Measurements from ENCODE around the gene GPC6. TPM values are rescaled to one million over a fixed set of nuclear protein-coding genes. Genes with fewer than 3 reads are reported as not detected.

GPC6 gene
- total RNA-seq, 2 donors from 2014 or later = 1.6 to 4.0 TPM

DNA sequence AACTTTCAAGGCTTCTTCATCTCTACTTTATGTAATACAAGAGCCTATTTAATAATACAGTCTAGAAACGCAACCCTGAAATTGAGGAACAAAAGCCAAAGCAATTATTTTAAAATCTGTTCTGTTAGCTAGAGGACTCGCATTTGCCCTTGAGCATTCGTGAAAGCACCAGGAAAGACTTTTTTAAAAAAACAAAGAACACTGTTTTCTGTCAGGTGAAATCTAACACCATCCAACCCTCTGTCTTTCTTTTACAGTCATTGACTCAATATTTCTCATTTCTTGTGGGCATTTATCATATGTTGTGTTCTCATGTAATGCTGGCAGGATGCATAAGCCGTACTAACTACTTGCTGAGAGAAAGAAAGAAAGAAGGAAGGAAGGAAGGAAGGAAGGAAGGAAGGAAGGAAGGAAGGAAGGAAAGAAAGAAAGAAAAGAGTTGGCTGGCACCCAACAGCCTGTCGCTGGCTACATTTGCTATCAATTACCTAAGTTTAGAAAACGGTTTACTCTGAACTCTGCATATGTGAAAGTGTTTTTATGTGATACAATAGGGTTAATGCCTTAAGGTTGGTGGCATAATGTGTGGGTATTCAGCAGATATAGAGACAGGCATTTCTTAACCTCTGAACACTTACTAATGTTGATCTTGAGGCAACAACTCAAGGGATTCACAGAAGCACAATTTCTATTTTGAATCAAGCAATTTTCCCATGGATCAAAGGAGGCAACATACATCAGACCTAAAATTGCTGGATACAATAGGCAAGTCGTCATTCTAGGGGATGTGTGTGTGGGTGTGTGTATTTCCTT is 807.4 kb downstream of the GPC6 start:
- DNase-seq (no peak), ATAC-seq (no peak)
- Histone ChIP-seq H3K4me3 (no peak overlapping the region), H3K4me1 (peaks cover 3% of the 10 kb centered on the region), H3K27ac (peak overlapping the region in 1 of 4 donors; percentile 1), H3K9me3 (no peaks in the 10 kb centered on the region), H3K36me3 (replicated peaks in 1 of 2; ENCODE audit: insufficient read depth in 1 of 2, low read depth in 2 of 2) (no peaks in the 10 kb centered on the region), H3K27me3 (no peaks in the 10 kb centered on the region)
- intact Hi-C loops (cut with DNase I) = no loop called here
- WGBS, 2 donors = 32 to 35% methylated on average over 7 of the region's 7 CpGs
- TF ChIP-seq POLR2A (IDR thresholded peaks at IDR 0.05) = no peak
- TF ChIP-seq, protein P1, sequence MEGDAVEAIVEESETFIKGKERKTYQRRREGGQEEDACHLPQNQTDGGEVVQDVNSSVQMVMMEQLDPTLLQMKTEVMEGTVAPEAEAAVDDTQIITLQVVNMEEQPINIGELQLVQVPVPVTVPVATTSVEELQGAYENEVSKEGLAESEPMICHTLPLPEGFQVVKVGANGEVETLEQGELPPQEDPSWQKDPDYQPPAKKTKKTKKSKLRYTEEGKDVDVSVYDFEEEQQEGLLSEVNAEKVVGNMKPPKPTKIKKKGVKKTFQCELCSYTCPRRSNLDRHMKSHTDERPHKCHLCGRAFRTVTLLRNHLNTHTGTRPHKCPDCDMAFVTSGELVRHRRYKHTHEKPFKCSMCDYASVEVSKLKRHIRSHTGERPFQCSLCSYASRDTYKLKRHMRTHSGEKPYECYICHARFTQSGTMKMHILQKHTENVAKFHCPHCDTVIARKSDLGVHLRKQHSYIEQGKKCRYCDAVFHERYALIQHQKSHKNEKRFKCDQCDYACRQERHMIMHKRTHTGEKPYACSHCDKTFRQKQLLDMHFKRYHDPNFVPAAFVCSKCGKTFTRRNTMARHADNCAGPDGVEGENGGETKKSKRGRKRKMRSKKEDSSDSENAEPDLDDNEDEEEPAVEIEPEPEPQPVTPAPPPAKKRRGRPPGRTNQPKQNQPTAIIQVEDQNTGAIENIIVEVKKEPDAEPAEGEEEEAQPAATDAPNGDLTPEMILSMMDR (IDR thresholded peaks at IDR 0.05) = no peak

DNA sequence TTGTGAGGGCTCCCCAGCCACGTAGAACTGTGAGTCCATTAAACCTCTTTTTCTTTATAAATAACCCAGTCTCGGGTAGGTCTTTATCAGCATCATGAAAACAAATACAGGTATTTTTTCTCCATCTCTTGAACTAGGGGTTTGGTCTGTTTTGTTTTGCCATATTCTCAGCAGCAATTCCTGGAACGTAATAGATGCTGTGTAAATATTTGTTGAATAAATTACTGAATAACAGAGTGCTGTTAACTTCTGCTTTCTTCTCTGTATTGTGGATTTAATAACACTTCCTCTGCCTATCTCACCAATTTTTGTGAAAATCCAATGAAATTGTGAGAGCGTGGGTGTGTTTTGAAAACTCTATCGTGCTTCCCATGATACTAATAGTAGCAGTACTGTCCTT is 823.4 kb downstream of the GPC6 start:
- no peak for DNase-seq
- intact Hi-C loops (cut with DNase I) = no loop called here
- H3K4me1 ChIP-seq = no peaks in the 10 kb centered on the region
- H3K27ac ChIP-seq = no peak overlapping the region
- no peaks in the 10 kb centered on the region for H3K9me3 ChIP-seq
- no peaks in the 10 kb centered on the region for H3K27me3 ChIP-seq
- TF ChIP-seq, protein P1 (IDR thresholded peaks at IDR 0.05) = no peak
- TF ChIP-seq POLR2A (IDR thresholded peaks at IDR 0.05) = no peak
- WGBS, 2 donors = 36 to 49% methylated on average over 5 of the region's 5 CpGs
- no peak for ATAC-seq
- H3K36me3 ChIP-seq (replicated peaks in 1 of 2; ENCODE audit: insufficient read depth in 1 of 2, low read depth in 2 of 2) = no peaks in the 10 kb centered on the region
- H3K4me3 ChIP-seq = no peak overlapping the region

DNA sequence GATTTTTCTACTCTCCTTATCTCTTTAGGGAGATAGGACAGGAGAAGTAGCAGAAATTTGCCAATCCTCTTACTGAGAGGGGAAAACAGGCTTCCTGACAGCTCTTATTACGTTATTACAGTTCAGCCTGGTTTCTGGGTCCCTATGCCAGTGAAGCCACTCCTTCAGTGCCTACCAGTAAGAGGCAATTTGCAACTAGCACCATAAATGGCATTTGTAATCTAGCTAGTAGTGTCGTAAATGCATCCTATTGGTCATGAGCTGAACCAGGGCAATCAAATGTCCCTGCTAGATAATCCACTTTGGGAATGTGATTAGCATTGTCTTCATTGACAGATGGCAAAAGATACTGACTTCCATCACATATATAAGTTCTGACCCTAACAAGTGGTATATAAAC is 824.1 kb downstream of the GPC6 start:
- Histone ChIP-seq H3K27me3 (no peaks in the 10 kb centered on the region), H3K4me3 (no peak overlapping the region), H3K9me3 (no peaks in the 10 kb centered on the region), H3K36me3 (replicated peaks in 1 of 2; ENCODE audit: insufficient read depth in 1 of 2, low read depth in 2 of 2) (no peaks in the 10 kb centered on the region), H3K4me1 (no peaks in the 10 kb centered on the region), H3K27ac (no peak overlapping the region)
- intact Hi-C loops (cut with DNase I) = no loop called here
- TF ChIP-seq, protein P1 (IDR thresholded peaks at IDR 0.05) = no peak
- no peak for TF ChIP-seq POLR2A (IDR thresholded peaks at IDR 0.05)
- DNase-seq (no peak), ATAC-seq (no peak)
- WGBS, 2 donors = 71 to 76% methylated on average over 2 of the region's 2 CpGs

DNA sequence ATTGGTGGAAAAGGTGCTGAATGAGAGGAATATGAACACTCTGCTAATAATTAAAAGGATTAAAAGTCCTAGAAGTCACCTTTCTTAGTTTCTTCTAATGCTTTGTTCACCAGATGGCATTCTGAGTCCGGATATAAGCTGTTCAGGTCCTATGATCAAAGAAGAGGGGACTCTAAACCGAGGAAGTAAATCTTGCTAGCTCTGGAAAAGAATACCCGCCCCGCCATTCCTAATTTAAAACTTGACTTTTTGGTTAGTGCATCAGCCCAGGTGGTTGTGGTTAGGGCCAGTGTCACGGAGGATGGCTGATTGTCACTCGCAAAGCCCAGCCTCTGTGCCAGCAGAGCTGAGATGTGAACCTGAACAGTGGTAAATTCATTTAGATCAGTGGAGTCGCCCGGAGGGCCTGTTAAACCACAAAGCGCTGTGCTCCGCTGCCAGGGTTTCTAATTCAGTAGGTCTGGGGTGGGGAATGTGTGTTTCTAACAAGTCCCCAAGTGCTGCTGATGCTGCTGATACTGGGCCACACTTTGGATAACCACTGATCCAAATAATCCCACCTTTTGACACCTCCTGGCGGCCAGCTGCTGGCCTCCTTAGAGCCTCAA is 827.5 kb downstream of the GPC6 start:
- H3K9me3 ChIP-seq = no peaks in the 10 kb centered on the region
- no peak overlapping the region for H3K4me3 ChIP-seq
- no peak overlapping the region for H3K27ac ChIP-seq
- no peaks in the 10 kb centered on the region for H3K36me3 ChIP-seq (replicated peaks in 1 of 2; ENCODE audit: insufficient read depth in 1 of 2, low read depth in 2 of 2)
- intact Hi-C loops (cut with DNase I) = no loop called here
- 86 to 88% methylated on average over 11 of the region's 11 CpGs for WGBS, 2 donors
- no peaks in the 10 kb centered on the region for H3K27me3 ChIP-seq
- H3K4me1 ChIP-seq = no peaks in the 10 kb centered on the region
- ATAC-seq = no peak
- TF ChIP-seq POLR2A (IDR thresholded peaks at IDR 0.05) = no peak
- TF ChIP-seq, protein P1 (IDR thresholded peaks at IDR 0.05) = no peak
- no peak for DNase-seq
